ENCODE results near the gene FHL3. TPM values are rescaled to one million over a fixed set of nuclear protein-coding genes. Genes with fewer than 3 reads are reported as not detected.

Gene FHL3
- total and polyA plus RNA-seq, 9 of the 15 experiments (the other 6 are each of a cell fraction or from before 2014, with no cell fraction given) = 6.1 to 144 (median 34.1) TPM

- TF ChIP-seq RCOR1 (IDR thresholded peaks at IDR 0.05; ENCODE audit: borderline replicate concordance in 1 of 2, low read depth in 2 of 2, low read length in 2 of 2) (peak in 1 of 2 experiments; percentile 53; a peak in 1 of 4 replicates), ZNF79 (CRISPR knock-in tag; IDR thresholded peaks at IDR 0.05; ENCODE audit: low read depth) (peak; percentile 86), SMAD3 (CRISPR knock-in tag; conservative IDR thresholded peaks at IDR 0.05) (peak; percentile 96), HNRNPLL (IDR thresholded peaks at IDR 0.05; ENCODE audit: low read depth, low read length, poor library complexity, severe bottlenecking) (peak; percentile 68), LARP7 (IDR thresholded peaks at IDR 0.05) (no peak), PHF21A (IDR thresholded peaks at IDR 0.05; ENCODE audit: borderline replicate concordance, low read depth) (no peak), SMARCA4 (IDR thresholded peaks at IDR 0.05) (peak; percentile 41; the same call in 1 of the 2 replicates), HOXB6 (CRISPR knock-in tag; IDR thresholded peaks at IDR 0.05; ENCODE audit: borderline replicate concordance) (no peak; the same call in 1 of the 2 replicates), XRCC3 (IDR thresholded peaks at IDR 0.05) (no peak), ZNF224 (CRISPR knock-in tag; IDR thresholded peaks at IDR 0.05) (no peak), CBX2 (IDR thresholded peaks at IDR 0.05; ENCODE audit: insufficient read depth, low read length, poor library complexity, severe bottlenecking) (no peak), TSHZ1 (CRISPR knock-in tag; IDR thresholded peaks at IDR 0.05) (peak; percentile 88), ZNF274 (IDR thresholded peaks at IDR 0.05; ENCODE audit: borderline replicate concordance, low read depth, low read length) (no peak), ZBTB9 (CRISPR knock-in tag; IDR thresholded peaks at IDR 0.05) (peak; percentile 96), SPI1 (IDR thresholded peaks at IDR 0.05; ENCODE audit: borderline replicate concordance, low read depth, low read length) (no peak), SRSF7 (optimal IDR thresholded peaks at IDR 0.05; ENCODE audit: low read depth, low read length) (no peak), ZNF436 (CRISPR knock-in tag; IDR thresholded peaks at IDR 0.05) (no peak), POLR2B (IDR thresholded peaks at IDR 0.05; ENCODE audit: low read depth, partially characterized antibody) (peak; percentile 87), ATF6 (CRISPR knock-in tag; IDR thresholded peaks at IDR 0.05) (peak; percentile 100)
These were observed 7.3 kb upstream of the FHL3 start, which contains the start of gene UTP11 (continued) for GRCh38 chr1:38012363-38013226.
